ENCODE measurements around the gene STK36. TPM values are rescaled to one million over a fixed set of nuclear protein-coding genes. Genes with fewer than 3 reads are reported as not detected.

Gene STK36
- total RNA-seq, 1 experiment from 2014 or later: 29.4 TPM

DNA sequence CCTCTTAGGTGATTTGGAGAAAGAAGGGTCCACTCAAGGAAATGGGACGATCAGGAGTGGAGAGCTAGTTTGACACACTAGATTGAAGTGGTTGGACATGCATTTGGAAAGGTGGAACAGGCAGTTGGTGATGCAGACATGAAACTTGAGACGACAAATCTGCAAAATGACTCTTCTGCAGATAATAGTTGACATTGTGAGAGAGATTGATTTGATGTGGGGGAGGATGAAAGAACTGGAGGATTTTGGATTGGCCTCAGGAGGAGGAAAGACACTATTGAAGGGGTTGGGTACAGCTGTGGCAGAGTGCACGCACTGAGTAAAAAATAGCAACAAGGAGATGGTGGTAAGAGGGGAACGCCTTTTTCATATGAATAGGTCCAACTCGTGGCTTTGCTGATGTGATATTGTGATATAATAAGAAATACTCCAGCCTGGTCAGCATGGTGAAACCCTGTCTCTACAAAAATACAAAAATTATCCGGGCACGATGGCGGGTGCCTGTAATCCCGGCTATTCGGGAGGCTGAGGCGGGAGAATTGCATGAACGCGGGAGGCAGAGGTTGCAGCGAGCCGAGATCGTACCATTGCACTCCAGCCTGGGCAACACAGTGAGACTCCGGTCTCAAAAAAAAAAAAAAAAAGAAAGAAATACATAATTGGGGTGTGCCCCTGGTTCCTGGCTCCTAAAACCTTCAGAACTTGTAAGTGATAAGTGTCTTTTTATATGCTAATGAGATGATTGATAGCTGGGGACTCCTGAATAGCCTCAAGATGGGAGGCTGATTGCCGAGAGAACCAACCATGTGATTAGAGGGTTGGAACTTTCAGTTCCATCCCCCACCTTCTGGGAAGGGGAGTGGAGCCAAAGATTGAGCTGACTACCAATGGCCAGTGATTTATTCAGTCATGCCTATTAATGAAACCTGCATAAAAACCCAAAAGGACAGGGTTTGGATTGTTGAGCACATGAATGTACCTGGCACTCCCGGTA lies 48.5 kb downstream of the STK36 start:
- Histone ChIP-seq H3K4me3 (ENCODE audit: insufficient read depth, low read depth, low read length) (no peak overlapping the region), H3K36me3 (replicated peaks; ENCODE audit: control insufficient read depth, insufficient read depth, low read length) (peaks cover 2% of the 10 kb centered on the region), H3K27me3 (ENCODE audit: control insufficient read depth, insufficient read depth, low read length) (no peaks in the 10 kb centered on the region)
- no peak for DNase-seq

DNA sequence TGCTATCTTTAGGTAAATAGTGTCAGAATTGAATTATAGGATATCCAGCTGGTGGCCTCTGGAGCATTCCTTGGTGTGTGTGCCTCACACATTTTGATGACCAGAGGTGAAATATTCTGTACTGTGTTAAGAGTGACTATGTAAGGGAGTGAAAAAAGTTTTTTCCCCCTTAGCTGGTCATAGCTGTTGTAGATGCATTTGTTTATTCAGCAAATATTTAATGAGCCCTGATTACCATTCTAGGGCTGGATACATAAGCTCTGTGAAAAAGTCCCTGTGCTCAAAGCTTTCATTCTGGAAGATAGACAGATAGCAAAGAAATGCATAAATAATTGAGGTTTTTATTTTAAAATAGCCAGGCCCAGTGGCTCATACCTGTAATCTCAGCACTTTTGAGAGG lies 49.6 kb downstream of the STK36 start:
- Histone ChIP-seq H3K4me3 (ENCODE audit: insufficient read depth, low read depth, low read length) (no peak overlapping the region), H3K27me3 (ENCODE audit: control insufficient read depth, insufficient read depth, low read length) (no peaks in the 10 kb centered on the region), H3K36me3 (replicated peaks; ENCODE audit: control insufficient read depth, insufficient read depth, low read length) (no peaks in the 10 kb centered on the region; the same call in 1 of the 2 replicates)
- no peak for DNase-seq

DNA sequence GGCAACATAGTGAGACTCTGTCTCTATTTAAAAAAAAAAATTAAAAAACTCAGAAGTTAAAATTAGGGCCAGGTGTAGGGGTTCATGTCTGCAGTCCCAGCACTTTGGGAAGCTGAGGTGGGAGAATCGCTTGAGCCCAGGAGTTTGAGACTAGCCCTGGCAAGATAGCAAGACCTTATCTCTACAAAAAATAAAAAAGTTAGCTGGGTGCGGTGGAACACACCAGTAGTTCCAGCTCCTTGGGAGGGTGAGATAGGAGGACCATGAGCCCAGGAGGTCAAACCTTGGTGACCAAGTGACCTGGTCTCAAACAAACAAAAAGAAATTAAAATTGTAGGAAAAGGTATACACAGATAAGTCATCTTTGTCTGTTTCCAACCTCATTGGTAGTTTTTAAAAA lies 50.0 kb downstream of the STK36 start:
- no peak overlapping the region for H3K4me3 ChIP-seq (ENCODE audit: insufficient read depth, low read depth, low read length)
- H3K27me3 ChIP-seq (ENCODE audit: control insufficient read depth, insufficient read depth, low read length): no peaks in the 10 kb centered on the region
- H3K36me3 ChIP-seq (replicated peaks; ENCODE audit: control insufficient read depth, insufficient read depth, low read length): no peaks in the 10 kb centered on the region; the same call in 1 of the 2 replicates
- no peak for DNase-seq

DNA sequence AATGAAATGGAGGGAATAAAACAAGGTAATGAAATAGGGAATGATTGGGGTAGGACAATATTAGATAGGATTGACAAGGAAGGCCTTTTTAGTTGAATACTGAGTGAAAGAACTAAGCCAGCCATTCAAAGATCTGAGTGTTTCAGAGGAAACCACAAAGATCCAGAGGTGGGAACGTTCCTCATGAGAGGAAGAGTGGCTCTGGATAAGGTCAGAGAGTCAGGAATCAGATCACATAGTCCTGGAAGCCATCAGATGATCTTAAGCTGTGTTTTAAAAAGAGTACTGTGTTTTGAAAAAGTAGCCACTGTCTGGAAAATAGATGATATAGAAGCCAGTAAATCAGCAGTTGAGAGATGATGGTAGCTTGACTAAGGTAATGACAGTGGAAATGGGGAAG lies 50.5 kb downstream of the STK36 start:
- Histone ChIP-seq H3K4me3 (ENCODE audit: insufficient read depth, low read depth, low read length) (no peak overlapping the region), H3K27me3 (ENCODE audit: control insufficient read depth, insufficient read depth, low read length) (no peaks in the 10 kb centered on the region), H3K36me3 (replicated peaks; ENCODE audit: control insufficient read depth, insufficient read depth, low read length) (no peaks in the 10 kb centered on the region)
- DNase-seq: no peak

DNA sequence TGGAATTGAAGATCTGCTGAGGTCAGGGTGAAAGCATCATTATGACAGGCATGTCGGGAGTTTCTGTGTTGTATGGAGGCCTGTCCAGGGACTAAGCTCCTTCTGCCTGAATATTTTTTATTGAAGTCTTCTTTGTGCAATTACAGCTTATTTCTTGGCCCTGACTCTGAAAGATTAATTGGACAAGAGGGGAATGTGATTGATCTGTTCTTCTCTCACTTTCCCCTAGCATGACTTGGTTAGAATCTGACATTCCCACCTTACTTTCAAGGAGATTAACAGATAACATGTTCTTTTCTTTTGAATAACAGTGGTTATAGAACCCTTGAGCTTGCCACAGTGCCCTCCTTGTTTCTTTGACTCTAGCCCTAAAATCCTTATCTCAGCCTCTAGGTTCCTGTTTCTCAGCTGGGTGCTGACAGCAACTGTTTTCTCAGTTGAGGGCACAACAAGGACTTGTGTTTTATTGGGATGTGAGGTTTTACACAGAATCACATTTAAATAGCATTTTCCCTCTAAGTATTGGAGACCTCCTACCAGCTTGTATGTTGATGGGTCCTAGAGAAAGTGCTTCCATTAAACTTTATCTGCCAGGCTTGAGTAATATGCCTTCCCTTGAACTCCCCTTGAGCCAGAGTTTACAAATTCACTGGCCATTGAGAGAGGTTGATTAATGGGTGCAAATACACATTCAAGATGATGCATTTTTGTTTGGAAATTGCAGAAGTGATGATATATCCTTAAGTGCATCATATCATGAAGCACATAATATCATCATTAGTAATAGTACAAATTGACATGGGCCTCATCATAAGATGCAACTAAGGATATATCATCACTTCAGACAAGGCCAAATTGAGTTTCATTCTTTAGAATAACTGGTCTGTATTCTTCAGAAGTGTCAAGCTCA lies 51.2 kb downstream of the STK36 start:
- H3K4me3 ChIP-seq (ENCODE audit: insufficient read depth, low read depth, low read length): no peak overlapping the region
- no peak for DNase-seq
- H3K36me3 ChIP-seq (replicated peaks; ENCODE audit: control insufficient read depth, insufficient read depth, low read length): no peaks in the 10 kb centered on the region
- no peaks in the 10 kb centered on the region for H3K27me3 ChIP-seq (ENCODE audit: control insufficient read depth, insufficient read depth, low read length)

DNA sequence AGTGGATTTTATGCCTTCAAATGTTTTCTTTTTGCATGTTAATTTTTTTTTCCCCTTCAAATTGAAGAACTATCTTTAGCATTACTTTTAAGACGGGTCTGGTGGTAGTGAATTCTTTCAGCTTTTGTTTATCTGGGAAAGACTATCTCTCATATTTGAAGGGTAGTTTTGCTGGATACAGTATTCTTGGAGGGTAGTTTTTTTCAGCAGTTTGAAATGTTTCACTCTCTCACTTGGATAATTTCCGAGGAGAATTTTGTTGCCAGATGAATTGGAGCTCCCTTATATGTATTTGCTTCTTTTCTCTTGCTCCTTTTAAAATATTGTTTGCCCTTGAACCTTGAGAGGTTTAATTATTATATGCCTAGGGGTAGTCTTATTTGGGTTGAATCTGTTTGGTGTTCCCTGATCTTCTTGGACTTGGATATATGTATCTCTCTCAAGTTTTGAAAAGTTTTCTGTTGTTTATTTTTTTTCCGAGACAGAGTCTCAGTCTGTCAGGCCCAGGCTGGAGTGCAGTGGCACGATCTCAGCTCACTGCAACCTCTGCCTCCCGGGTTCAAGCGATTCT lies 54.2 kb downstream of the STK36 start:
- Histone ChIP-seq H3K4me3 (ENCODE audit: insufficient read depth, low read depth, low read length) (no peak overlapping the region), H3K27me3 (ENCODE audit: control insufficient read depth, insufficient read depth, low read length) (no peaks in the 10 kb centered on the region), H3K36me3 (replicated peaks; ENCODE audit: control insufficient read depth, insufficient read depth, low read length) (no peaks in the 10 kb centered on the region)
- DNase-seq: no peak

DNA sequence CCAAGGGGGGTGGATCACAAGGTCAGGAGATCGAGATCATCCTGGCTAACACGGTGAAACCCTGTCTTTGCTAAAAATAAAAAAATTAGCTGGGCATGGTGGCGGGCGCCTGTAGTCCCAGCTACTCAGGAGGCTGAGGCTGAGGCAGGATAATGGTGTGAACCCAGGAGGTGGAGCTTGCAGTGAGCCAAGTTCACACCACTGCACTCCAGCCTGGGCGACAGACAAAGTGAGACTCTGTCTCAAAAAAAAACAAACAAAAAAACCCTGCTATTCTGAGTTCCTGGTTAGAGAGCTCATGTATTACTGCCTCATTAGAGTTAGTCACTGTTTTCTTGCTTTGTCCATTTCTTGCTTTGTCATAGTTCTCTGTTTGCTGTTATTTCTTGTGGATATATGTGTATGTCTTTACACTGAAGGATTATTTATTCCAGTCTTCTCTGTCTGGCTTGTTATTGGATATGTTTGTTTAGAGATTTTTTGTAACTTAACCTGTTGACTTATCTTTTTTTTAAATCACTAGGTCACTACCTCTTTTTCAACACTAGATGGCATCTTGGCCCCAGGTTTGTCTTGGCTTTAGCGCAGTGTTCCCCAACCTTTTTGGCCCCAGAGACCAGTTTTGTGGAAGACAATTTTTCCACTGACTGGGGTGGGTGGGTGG lies 55.7 kb downstream of the STK36 start:
- DNase-seq: no peak
- Histone ChIP-seq H3K27me3 (ENCODE audit: control insufficient read depth, insufficient read depth, low read length) (no peaks in the 10 kb centered on the region), H3K4me3 (ENCODE audit: insufficient read depth, low read depth, low read length) (no peak overlapping the region), H3K36me3 (replicated peaks; ENCODE audit: control insufficient read depth, insufficient read depth, low read length) (no peaks in the 10 kb centered on the region)

DNA sequence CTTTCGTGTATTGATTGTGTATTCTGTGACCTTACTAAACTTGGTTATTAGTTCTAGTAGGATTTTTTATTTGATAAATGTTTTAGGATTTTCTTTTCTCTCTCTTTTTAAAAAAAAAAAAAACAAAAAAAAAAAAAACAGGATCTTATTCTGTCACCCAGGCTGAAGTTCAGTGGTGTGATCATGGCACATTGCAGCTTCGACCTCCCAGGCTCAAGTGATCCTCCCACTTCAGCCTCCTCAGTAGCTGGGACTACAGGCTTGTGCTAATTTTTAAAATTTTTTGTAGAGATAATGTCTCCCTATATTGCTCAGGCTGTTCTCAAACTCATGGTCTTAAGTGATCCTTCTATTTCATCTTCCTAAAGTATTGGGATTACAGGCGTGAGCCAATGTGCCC lies 57.8 kb downstream of the STK36 start:
- Histone ChIP-seq H3K4me3 (ENCODE audit: insufficient read depth, low read depth, low read length) (no peak overlapping the region), H3K27me3 (ENCODE audit: control insufficient read depth, insufficient read depth, low read length) (no peaks in the 10 kb centered on the region), H3K36me3 (replicated peaks; ENCODE audit: control insufficient read depth, insufficient read depth, low read length) (no peaks in the 10 kb centered on the region)
- DNase-seq: no peak

DNA sequence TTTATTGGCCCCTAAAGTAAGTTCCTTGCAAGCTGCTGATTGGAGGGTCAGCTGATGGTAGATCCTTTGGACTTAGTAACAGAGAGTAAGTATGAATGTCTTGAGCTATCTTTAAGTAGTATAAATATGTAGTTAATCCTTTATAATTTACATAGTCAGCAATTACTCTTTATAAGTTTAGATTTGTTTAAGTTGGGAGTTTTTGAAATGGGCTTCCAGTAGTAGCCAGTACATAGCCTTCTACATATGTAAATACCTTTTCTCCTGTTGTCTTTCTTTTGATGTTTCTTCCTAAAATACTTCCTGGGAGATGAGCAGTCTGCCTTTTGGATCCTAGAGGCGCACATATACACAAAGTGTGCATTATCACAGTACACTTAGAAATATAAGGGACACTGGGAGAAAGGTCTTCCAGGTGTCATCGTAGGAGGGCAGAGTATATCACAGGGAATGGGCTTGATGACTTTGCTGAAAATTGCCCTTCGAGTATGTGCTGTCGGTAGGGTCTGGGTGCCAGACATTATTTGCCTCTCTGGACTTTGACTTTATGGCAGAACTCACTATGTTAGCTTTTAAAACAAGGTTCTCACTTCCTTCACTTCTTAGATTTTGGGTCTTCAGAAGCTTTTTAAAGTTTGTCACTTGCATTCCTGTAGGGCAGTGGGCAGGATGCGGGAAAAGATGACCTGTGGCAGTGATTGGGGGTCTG lies 60.3 kb downstream of the STK36 start:
- H3K27me3 ChIP-seq (ENCODE audit: control insufficient read depth, insufficient read depth, low read length): no peaks in the 10 kb centered on the region
- no peak for DNase-seq
- no peaks in the 10 kb centered on the region; the same call in 1 of the 2 replicates for H3K36me3 ChIP-seq (replicated peaks; ENCODE audit: control insufficient read depth, insufficient read depth, low read length)
- H3K4me3 ChIP-seq (ENCODE audit: insufficient read depth, low read depth, low read length): no peak overlapping the region

DNA sequence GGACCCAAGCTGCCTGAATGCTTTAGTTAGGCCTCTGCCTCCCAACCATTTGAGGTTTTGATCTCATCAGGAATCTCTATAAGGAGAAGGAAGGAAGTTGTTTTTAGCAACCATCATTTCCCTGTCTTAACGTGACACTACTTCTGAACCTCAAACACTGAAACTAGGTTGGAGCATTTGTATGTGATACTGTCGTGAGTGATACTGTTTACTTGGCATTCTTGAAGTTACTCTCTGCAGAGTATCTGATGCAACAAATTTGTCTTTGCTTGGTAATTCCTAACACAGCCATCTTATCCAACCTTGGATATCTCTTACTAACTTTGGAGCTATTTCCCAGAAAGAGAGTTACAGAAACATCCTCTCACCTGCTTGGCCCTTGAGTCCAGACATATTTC lies 60.9 kb downstream of the STK36 start:
- H3K4me3 ChIP-seq (ENCODE audit: insufficient read depth, low read depth, low read length): no peak overlapping the region
- no peak for DNase-seq
- no peaks in the 10 kb centered on the region for H3K27me3 ChIP-seq (ENCODE audit: control insufficient read depth, insufficient read depth, low read length)
- H3K36me3 ChIP-seq (replicated peaks; ENCODE audit: control insufficient read depth, insufficient read depth, low read length): peaks cover 2% of the 10 kb centered on the region

DNA sequence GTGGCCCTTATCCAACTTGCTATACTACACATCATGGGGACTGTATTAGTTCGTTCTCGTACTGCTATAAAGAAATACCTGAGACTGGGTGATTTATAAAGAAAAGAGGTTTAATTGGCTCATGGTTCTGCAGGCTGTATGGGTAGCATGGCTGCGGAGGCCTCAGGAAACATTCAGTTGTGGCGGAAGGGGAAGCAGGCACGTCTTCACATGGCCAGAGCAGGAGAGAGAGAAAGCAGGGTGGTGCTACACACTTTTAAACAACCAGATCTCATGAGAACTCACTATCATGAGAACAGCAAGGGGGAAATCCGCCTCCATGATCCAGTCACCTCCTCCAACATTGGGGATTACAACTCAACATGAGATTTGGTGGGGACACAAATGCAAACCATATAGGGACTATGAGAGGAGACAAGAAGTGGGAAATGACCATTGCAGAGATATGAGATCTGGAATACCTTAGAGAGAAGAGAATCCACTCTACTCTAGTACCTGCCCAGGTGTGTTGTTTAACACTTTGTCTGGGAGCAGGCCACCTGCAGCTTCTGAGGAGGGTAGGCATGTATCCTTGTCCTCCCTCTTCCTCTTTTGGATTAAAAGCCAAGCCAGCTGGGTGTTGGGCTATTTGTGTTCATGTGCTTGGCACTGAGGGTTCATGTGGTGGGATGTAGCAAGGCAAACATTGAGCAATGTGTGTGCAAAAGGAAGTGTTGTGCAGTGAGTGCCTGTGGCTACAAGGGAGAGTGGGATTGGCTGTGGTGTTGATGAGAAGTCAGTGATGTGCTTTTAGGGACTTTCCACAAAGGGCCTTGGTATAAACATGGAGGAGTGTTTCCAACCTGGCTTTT lies 61.5 kb downstream of the STK36 start:
- H3K36me3 ChIP-seq (replicated peaks; ENCODE audit: control insufficient read depth, insufficient read depth, low read length): peaks cover 8% of the 10 kb centered on the region
- H3K4me3 ChIP-seq (ENCODE audit: insufficient read depth, low read depth, low read length): no peak overlapping the region
- no peaks in the 10 kb centered on the region for H3K27me3 ChIP-seq (ENCODE audit: control insufficient read depth, insufficient read depth, low read length)
- DNase-seq: no peak

DNA sequence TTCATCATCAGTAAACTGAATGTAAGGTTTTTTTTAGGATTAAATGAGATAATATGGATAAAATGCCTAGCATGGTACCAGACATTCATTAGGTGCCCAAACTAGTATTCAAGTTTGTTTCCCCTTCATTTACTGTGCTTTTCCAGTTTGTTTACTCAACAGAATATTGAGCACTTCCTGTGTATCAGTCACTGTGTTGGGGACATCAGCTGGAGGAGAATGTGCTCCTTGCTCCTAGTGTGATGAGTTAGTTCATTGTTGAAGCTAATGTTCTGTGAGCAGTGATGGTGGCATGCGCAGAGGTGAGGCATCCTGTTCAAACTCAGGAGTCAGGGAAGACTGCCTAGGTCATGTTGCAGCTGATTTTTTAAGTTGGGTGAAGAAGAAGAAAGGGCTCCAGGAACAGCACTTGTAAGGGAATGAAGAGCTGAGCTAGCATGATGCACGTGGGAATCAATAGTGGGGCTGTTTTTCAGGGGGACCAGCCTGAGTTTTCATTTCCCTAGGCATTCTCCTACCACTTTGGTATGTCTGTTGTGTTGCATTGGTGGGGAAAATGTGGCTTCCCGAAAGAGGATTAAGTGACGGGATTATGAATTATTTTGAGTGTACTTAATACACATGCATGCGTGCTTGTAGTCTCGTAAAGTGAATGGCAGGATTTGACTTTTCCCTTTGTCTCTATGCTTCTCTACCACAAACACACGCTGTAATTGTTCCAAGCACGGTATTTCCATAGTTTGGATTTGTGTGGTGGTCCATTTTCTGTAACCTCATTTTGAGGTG lies 62.5 kb downstream of the STK36 start:
- Histone ChIP-seq H3K36me3 (replicated peaks; ENCODE audit: control insufficient read depth, insufficient read depth, low read length) (peaks cover 13% of the 10 kb centered on the region), H3K4me3 (ENCODE audit: insufficient read depth, low read depth, low read length) (no peak overlapping the region), H3K27me3 (ENCODE audit: control insufficient read depth, insufficient read depth, low read length) (no peaks in the 10 kb centered on the region)
- DNase-seq: no peak
